PC-9 (cell line): ENCODE results near the gene FAM3D. TPM values are rescaled to one million over a fixed set of nuclear protein-coding genes. Genes with fewer than 3 reads are reported as not detected.

Experiments
- BruUV-seq: library from RNA; stranded (reverse); fragments of 400-500 nt; replicated peaks from 2 replicates; lab custom pipeline; 2021; lab: Mats Ljungman, UMichigan
- CTCF ChIA-PET: fragments of 300-600 bp; sonication (Branson Sonifier 250); formaldehyde crosslinking; loops from one replicate; lab custom pipeline; 2022; ENCODE audit warnings: antibody characterized with exemption; lab: Charles Lee
- POLR2A ChIA-PET: fragments of 300-600 bp; sonication (Branson Sonifier 250); formaldehyde crosslinking; loops from one replicate; lab custom pipeline; 2022; ENCODE audit warnings: antibody characterized with exemption; ENCODE audit not compliant: unreplicated experiment; lab: Charles Lee
- DNase-seq, 2 experiments: peaks; one replicate each; pipeline versions ENCODE4 v3.0.0 to v3.0.0-alpha.2; 2015 to 2022; ENCODE audit warnings: mixed read lengths in 1 of 2
- H2AFZ ChIP-seq: fragments of 200-600 bp; sonication (generic); 2 replicates; pipeline ENCODE4 v1.8.1; 2017; ENCODE audit warnings: antibody characterized with exemption
- H3F3A ChIP-seq: fragments of 200-600 bp; sonication (generic); 2 replicates; pipeline ENCODE4 v1.8.1; 2017; ENCODE audit warnings: antibody characterized with exemption, mild to moderate bottlenecking, low read depth; ENCODE audit not compliant: insufficient read depth
- H3K27ac ChIP-seq: fragments of 200-600 bp; sonication (generic); 2 replicates; pipeline ENCODE4 v1.6.1; 2016; ENCODE audit warnings: mixed run types
- H3K27me3 ChIP-seq: fragments of 200-600 bp; sonication (generic); 2 replicates; pipeline ENCODE4 v1.6.1; 2016; ENCODE audit warnings: low read depth, mixed run types; ENCODE audit not compliant: insufficient read depth
- H3K36me3 ChIP-seq: fragments of 200-600 bp; sonication (generic); 2 replicates; pipeline ENCODE4 v1.6.1; 2016; ENCODE audit warnings: low read depth, mixed run types
- H3K4me1 ChIP-seq: fragments of 200-600 bp; sonication (generic); replicated peaks from 2 replicates; pipeline ENCODE4 v1.6.1; 2016; ENCODE audit warnings: mixed run types; ENCODE audit not compliant: insufficient read depth
- H3K4me2 ChIP-seq: fragments of 200-600 bp; sonication (generic); 2 replicates; pipeline ENCODE4 v1.6.1; 2017; ENCODE audit warnings: mixed run types
- H3K4me3 ChIP-seq: fragments of 200-600 bp; sonication (generic); 2 replicates; pipeline ENCODE4 v1.6.1; 2016; ENCODE audit warnings: mixed run types
- H3K79me2 ChIP-seq: fragments of 200-600 bp; sonication (generic); 2 replicates; pipeline ENCODE4 v1.6.1; 2017; ENCODE audit warnings: low read depth, mixed run types
- H3K9me2 ChIP-seq: fragments of 200-600 bp; sonication (generic); 2 replicates; pipeline ENCODE4 v1.8.1; 2017; ENCODE audit warnings: mild to moderate bottlenecking; ENCODE audit not compliant: insufficient read depth
- H3K9me3 ChIP-seq: fragments of 200-600 bp; sonication (generic); 2 replicates; pipeline ENCODE4 v1.8.1; 2016; ENCODE audit warnings: low read depth; ENCODE audit not compliant: insufficient read depth
- H4K20me1 ChIP-seq: fragments of 200-600 bp; sonication (generic); 2 replicates; pipeline ENCODE4 v1.8.1; 2017; ENCODE audit not compliant: insufficient read depth
- EZH2 ChIP-seq: fragments of 200-600 bp; sonication (generic); IDR thresholded peaks from 2 replicates; pipeline ENCODE4 v1.8.0; 2017; ENCODE audit warnings: antibody characterized with exemption, low read depth
- intact Hi-C: fragments of 100-400 bp; cut with micrococcal nuclease; formaldehyde crosslinking; loops from one replicate; pipeline ENCODE4 v1.10.0; 2022; ENCODE audit not compliant: unreplicated experiment
- total RNA-seq: library from RNA; stranded (reverse); gene quantifications from 2 replicates; pipeline ENCODE4 v1.2.3, GENCODE V29; 2021
- TF ChIP-seq, protein P1 (sequence below): fragments of 200-600 bp; sonication (generic); conservative IDR thresholded peaks from 2 replicates; pipeline ENCODE4 v1.6.1; 2017; ENCODE audit warnings: mixed run types, antibody characterized with exemption, mild to moderate bottlenecking, moderate library complexity

The FAM3D gene
- total RNA-seq, 1 experiment from 2014 or later = not detected

DNA sequence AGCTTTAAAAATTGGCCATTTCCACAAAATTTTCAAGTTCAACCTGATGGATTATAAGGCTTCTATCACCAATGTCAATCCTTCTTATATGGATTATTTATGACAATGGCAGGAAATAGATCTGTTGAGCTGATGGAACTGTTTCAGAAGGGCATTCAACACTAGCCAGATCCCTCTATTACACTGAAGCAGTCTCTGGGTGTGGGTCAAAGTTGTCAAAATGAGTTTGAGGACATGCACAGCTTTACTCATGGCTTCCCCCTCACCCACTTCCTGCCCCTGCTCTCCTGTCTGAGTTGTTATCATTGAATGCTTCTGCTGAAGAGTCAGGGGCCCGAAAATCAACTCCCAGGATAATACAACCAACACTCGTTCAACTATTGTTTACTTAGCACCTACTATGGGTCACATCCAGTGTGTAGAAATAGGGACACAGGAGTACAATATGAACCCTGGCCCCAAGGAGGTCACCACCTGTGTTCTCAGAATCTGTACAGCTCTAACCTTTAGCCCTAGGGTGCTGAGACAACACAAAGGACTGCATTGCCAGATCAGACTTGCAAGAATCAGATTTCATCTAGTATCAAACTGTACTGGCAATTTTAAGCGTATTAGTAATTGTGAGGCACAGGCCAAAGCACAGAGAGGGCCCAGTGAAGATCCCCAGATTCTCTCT, 41.7 kb upstream of the FAM3D start:
- no peak overlapping the region for H2AFZ ChIP-seq
- H3K4me1 ChIP-seq = no peaks in the 10 kb centered on the region
- no TSS peak for BruUV-seq
- no peak overlapping the region for H3K27ac ChIP-seq
- intact Hi-C loops = no loop called here
- no peaks in the 10 kb centered on the region for H3K9me2 ChIP-seq
- no peaks in the 10 kb centered on the region for H3K79me2 ChIP-seq
- H3K4me2 ChIP-seq = no peak overlapping the region
- CTCF ChIA-PET = no interaction called here
- no peaks in the 10 kb centered on the region for H3K9me3 ChIP-seq
- POLR2A ChIA-PET = interaction anchor here (0.7 kb wide), 1 partner anchor 373 kb away, joined by 4 read pairs; no protein-coding TSS in a partner anchor
- TF ChIP-seq, protein P1, sequence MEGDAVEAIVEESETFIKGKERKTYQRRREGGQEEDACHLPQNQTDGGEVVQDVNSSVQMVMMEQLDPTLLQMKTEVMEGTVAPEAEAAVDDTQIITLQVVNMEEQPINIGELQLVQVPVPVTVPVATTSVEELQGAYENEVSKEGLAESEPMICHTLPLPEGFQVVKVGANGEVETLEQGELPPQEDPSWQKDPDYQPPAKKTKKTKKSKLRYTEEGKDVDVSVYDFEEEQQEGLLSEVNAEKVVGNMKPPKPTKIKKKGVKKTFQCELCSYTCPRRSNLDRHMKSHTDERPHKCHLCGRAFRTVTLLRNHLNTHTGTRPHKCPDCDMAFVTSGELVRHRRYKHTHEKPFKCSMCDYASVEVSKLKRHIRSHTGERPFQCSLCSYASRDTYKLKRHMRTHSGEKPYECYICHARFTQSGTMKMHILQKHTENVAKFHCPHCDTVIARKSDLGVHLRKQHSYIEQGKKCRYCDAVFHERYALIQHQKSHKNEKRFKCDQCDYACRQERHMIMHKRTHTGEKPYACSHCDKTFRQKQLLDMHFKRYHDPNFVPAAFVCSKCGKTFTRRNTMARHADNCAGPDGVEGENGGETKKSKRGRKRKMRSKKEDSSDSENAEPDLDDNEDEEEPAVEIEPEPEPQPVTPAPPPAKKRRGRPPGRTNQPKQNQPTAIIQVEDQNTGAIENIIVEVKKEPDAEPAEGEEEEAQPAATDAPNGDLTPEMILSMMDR = no peak
- no peak for TF ChIP-seq EZH2
- no peak overlapping the region for H3K4me3 ChIP-seq
- DNase-seq = no peak
- no peaks in the 10 kb centered on the region for H3F3A ChIP-seq
- H3K27me3 ChIP-seq = no peaks in the 10 kb centered on the region
- H4K20me1 ChIP-seq = no peaks in the 10 kb centered on the region
- no peaks in the 10 kb centered on the region for H3K36me3 ChIP-seq

DNA sequence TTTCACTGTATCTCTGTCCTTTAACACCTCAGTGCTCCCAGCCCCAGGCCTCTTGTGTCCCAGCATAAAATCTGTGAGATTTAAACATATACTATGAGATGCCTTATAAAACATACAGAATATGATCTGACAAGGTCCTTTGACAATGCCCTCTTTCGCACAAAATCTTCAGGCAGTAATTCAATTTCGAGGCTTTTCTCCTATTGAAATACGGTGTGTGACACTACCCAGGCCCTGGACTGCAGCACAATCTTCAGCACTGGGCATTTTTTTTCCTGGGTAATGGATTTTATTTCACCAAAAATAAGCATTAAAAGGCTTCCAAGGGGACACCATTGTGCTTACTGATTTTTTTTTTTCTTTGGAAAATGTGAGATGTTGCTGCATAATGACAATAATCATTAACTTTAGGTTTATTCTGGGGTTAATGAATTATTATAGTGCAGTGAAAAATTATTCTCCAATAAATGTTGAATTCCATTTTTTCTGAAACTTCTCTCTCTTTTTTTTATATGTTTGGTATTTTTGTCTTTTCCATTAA, 40.9 kb upstream of the FAM3D start:
- no TSS peak for BruUV-seq
- no peaks in the 10 kb centered on the region for H3K27me3 ChIP-seq
- H3F3A ChIP-seq = no peaks in the 10 kb centered on the region
- no peaks in the 10 kb centered on the region for H4K20me1 ChIP-seq
- CTCF ChIA-PET = no interaction called here
- H2AFZ ChIP-seq = no peak overlapping the region
- intact Hi-C loops = no loop called here
- H3K9me3 ChIP-seq = no peaks in the 10 kb centered on the region
- DNase-seq = no peak
- no peaks in the 10 kb centered on the region for H3K79me2 ChIP-seq
- H3K27ac ChIP-seq = no peak overlapping the region
- no peak overlapping the region for H3K4me2 ChIP-seq
- H3K4me1 ChIP-seq = no peaks in the 10 kb centered on the region
- H3K36me3 ChIP-seq = no peaks in the 10 kb centered on the region
- POLR2A ChIA-PET = interaction anchor here (0.7 kb wide), 1 partner anchor 372 kb away, joined by 4 read pairs; no protein-coding TSS in a partner anchor
- no peak for TF ChIP-seq EZH2
- TF ChIP-seq, protein P1 = no peak
- H3K4me3 ChIP-seq = no peak overlapping the region
- no peaks in the 10 kb centered on the region for H3K9me2 ChIP-seq

DNA sequence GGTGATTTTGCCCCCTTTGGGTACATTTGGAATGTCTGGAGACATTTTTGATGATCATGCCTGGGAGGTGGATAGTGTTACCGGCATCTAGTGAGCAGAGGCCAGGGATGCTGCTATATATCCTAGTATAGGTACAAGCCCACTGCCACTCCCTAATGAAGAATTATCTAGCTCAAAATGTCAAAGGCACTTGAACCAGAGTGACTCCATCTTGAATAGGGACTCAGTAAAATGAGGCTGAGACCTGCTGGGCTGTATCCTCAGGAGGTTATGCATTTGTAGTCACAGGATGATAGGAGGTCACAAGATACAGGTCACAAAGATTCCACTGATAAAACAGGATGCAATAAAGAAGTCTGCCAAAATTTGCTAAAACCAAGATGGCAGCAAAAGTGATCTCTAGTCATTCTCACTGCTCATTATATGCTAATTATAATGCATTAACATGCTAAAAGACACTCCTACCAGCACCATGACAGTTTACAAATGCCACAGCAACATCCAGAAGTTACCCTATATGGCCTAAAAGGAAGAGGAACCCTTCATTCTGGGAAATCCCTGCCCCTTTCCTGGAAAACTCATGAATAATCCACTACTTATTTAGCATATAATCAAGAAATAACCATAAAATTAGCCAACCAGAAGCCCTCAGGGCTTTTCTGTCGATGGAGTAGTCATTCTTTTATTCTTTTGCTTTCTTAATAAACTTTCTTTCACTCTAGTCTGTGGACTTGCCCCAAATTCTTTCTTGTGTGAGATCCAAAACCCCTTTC, 40.0 kb upstream of the FAM3D start:
- no peaks in the 10 kb centered on the region for H4K20me1 ChIP-seq
- H3K36me3 ChIP-seq = no peaks in the 10 kb centered on the region
- no peaks in the 10 kb centered on the region for H3F3A ChIP-seq
- POLR2A ChIA-PET = no interaction called here
- H2AFZ ChIP-seq = no peak overlapping the region
- no peak overlapping the region for H3K4me3 ChIP-seq
- no peaks in the 10 kb centered on the region for H3K79me2 ChIP-seq
- CTCF ChIA-PET = no interaction called here
- no peaks in the 10 kb centered on the region for H3K9me2 ChIP-seq
- no peaks in the 10 kb centered on the region for H3K27me3 ChIP-seq
- BruUV-seq = no TSS peak
- intact Hi-C loops = no loop called here
- H3K27ac ChIP-seq = no peak overlapping the region
- no peak for TF ChIP-seq EZH2
- TF ChIP-seq, protein P1 = no peak
- H3K9me3 ChIP-seq = no peaks in the 10 kb centered on the region
- no peaks in the 10 kb centered on the region for H3K4me1 ChIP-seq
- no peak overlapping the region for H3K4me2 ChIP-seq
- no peak for DNase-seq
